ENCODE results near the gene SRSF9.

The SRSF9 gene

DNA sequence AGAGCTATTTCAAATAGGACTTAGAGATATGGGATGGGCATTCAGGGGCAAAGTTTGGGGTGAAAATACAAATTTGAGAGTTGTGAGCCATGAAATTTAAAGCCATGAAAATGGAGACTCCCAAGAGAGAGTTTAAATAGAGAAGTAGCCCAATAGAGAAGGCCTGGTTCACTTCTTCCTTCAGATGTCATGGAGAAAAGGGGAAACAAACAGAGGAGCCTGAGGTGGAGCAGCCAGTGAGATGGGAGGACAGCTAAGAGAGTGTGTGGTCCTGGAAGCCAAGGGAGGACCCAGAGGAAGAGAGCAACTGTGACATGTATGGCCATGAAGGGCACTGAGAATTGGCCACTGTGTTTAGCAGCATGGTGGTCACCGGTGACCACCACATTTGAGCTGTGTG, 14.1 kb upstream of the SRSF9 start:
- no peak for DNase-seq (ENCODE audit: low read depth in 1 of 2, low spot score in 1 of 2)

DNA sequence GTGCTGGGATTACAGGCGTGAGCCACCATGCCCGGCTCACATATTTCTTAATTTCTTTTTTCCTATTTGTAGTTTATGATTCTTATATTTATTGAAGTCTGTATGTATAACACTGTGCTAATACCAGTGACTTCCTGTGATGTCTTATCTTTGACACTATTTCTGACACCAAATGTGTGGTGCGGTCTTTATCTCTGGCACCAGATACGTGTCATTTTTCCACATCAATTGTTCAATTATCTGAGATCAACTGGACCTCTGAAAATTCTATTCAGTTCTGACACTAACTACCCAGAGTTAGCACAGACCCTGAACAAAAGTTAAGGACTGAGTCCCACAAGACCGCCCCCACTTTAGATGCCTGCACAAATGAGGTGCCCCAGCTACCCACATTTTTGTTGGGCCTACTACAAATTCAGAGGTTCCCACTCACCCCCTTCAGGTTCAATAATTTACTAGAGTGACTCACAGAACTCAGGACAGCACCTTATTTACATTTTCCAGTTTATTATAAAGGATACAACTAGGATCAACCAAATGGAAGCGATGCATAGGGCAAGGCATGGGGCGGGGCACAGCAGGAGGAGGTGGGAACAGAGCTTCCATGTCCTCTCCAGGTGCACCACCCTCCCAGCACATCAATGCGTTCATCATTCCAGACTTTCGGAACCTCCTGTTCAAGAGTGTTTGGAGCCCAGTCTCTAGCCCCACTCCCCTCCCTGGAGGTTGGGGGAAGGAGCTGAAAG, 11.6 kb upstream of the SRSF9 start:
- DNase-seq (ENCODE audit: low read depth in 1 of 2, low spot score in 1 of 2), result no peak

DNA sequence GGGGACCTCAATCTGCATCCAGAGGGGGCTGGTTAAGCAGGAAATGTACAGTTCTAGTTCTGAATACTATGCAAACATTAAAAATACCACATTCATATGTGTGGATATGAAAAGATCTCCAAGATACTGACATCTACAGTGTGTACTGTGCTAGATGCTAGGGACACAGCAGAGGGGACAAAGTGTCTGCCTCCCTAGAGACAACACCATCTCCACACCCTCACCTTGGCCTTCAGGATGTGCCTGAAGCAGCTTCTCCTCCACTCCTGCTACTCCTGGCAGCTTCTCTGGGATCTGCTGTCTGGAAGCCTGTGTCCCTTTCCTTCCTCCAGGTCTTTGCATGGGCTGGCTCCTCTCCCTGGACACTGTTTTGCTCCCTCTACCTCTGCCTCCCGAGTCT, 10.7 kb upstream of the SRSF9 start:
- no peak for DNase-seq (ENCODE audit: low read depth in 1 of 2, low spot score in 1 of 2)

GRCh38 chr12:120479458-120479857, 9.9 kb upstream of the SRSF9 start:
- no peak for DNase-seq (ENCODE audit: low read depth in 1 of 2, low spot score in 1 of 2)

DNA sequence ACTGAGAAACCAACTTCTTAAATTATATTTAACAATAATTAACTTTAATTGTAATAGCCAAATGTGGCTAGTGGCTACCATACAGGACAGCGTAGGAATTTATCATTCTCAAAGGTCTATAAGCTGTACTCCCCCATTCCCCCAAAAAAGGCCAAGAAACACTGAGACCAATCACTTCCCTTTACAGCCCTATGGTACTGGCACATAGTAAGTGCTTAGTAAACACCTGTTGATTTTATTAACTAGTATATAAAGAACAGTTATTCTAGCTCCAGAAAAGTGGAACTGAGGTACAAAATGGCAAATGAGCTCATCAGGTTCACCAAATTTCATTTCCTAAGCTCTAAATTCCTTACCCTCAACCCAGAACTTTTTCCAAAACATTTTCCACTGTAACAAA, 6.1 kb upstream of the SRSF9 start:
- no peak for DNase-seq (ENCODE audit: low read depth in 1 of 2, low spot score in 1 of 2)

GRCh38 chr12:120474616-120474960, 5.0 kb upstream of the SRSF9 start:
- DNase-seq (ENCODE audit: low read depth in 1 of 2, low spot score in 1 of 2), result no peak

DNA sequence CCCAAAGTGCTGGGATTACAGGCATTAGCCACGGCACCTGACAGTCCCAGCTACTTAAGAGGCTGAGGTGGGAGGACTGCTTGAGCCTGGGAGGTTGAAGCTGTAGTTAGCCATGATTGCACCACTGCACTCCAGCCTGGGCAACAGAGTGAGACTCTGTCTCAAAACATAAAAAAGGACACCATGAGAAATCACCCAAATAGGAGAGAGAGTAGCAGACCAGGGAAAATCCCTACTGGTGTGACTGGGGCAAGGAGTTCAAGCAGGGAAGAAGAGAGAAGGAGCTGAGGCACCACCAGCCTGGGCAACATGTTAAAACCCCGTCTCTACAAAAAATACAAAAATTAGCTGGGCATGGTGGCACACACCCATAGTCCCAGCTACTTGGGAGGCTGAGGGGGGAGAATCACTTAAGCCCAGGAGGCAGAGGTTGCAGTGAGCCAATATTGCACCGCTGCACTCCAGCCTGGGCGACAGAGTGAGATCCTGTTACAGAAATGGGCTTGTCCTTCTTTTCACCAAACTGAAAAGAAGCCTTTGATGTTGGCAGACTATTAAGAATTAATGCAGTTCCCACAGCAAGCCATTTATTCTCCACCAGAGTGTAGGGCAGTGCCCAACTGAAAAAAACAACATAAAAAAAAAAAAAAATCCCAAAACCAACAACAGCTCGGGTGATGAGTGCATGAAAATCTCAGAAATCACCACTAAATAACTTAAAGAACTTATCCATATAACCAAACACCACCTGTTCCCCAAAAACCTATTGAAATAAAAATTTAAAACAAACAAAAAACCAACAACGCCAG, 4.5 kb upstream of the SRSF9 start:
- no peak for DNase-seq (ENCODE audit: low read depth in 1 of 2, low spot score in 1 of 2)

DNA sequence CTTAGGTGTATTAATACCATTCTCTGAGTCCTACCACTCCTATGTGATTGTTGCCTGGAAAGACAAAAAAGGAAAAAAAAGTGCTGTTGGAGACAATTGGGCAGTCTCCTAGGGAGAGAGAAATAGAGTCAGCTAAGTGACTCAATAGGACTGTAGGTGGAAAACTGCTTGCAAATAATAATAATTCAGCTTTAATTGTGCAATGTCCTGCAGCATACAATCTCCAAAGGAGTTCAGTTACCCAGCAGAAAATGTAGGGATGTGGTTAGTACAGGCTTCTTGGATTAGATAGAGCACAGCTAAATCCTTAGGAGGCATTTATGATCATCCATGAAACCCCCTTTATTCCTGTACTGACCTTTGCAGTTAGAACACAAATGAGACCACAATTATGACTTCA, 3.0 kb upstream of the SRSF9 start:
- DNase-seq (ENCODE audit: low read depth in 1 of 2, low spot score in 1 of 2), result no peak

GRCh38 chr12:120470150-120470784, 719 bp upstream of the SRSF9 start:
- DNase-seq (ENCODE audit: low read depth in 1 of 2, low spot score in 1 of 2), result no peak

DNA sequence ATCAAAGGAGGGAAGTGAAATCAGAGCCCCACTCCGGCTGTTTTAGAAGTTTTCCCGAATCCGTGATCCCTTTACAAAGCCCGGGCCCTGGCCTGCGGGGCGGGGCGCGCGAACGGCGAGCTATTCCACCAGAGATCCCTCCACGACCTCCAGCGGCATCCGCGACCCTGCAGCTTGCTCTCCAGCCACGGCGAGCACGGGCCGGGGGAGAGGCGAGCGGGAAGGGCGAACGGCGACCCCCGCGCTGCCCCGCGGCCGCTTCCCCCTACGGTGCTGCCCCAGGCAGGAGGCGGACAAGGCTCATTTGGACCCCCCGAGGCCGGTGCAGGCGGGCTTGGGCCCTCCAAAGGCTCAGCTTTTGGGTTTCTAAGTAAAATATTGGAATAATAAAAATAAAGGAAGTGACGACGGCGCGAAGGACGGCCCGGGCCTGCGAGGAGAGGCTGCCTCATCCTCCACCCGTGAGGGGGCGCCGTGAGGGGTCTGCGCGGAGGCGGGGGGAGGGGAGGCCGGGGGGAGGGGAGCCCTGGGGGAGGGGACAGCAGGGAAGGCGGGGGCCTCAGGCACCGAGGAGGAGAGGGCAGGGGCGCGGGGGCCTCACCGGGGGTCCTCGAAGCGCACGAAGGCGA, 613 bp downstream of the SRSF9 start:
- peak in 1 of 2 donors; percentile 28 for DNase-seq (ENCODE audit: low read depth in 1 of 2, low spot score in 1 of 2)

DNA sequence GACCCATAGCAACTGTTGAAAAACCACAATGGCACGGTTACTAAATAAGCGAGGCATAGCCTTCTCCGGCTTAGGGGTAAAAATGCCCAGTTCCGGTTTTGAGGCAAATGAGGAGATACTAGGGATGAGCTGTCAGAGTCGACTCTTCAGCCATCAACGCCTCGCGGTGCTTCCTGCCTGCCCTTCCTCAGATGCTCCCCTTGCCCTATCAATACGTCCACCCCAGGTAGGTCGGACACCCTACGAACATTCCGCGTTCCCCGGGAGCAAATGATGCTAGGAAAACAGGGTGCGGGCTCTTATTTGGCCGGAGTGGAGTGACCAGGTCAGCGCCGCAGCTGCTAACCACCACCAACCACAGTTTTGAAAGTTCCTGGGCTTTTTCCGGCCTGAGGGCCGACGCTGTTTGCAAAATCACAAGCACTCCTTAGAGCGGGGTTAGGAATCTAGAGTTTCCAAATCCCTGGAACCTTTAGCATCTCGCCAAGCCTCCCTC, 1.2 kb downstream of the SRSF9 start:
- DNase-seq (ENCODE audit: low read depth in 1 of 2, low spot score in 1 of 2), result no peak

DNA sequence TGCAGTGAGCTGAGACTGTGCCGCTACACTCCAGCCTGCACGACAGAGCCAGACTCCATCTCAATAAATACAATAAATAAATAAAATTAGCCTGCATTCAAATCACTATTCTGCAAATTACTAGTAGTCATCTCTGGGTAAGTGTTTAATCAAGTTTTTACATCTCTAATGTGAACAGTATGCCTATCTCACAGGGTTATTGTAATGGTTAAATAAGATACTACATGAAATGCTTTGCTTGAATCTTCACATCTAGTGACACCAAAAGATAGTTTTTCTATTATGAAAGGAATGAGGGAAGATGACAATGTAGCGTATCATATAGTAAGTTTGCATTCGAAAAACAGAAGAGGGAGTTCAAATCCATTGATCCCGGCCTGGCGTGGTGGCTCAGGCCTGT, 2.1 kb downstream of the SRSF9 start:
- no peak for DNase-seq (ENCODE audit: low read depth in 1 of 2, low spot score in 1 of 2)

GRCh38 chr12:120466560-120467315, 2.8 kb downstream of the SRSF9 start:
- DNase-seq (ENCODE audit: low read depth in 1 of 2, low spot score in 1 of 2), result peak in 1 of 2 donors; percentile 11

- DNase-seq (ENCODE audit: low read depth in 1 of 2, low spot score in 1 of 2), result no peak
These were observed 3.8 kb downstream of the SRSF9 start for GRCh38 chr12:120465756-120466155.

DNA sequence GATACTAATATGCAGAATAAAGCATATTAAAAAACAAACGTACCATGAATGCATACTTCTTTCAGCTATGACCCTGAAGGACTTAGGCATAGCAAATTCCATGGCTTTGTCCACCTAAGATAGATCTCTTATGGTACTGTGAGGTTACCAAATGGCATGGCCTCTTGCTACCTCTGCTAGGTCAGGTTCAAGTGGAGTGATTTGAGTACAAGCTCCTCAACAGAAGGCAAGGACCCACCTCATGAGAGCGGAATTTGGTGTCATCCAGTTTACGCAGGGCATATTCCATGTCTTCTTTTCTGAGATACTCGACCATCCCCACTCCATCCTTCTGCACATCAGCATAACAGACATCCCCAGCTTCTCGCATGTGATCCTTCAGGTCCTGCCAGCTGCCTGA, 5.8 kb downstream of the SRSF9 start:
- no peak for DNase-seq (ENCODE audit: low read depth in 1 of 2, low spot score in 1 of 2)

DNA sequence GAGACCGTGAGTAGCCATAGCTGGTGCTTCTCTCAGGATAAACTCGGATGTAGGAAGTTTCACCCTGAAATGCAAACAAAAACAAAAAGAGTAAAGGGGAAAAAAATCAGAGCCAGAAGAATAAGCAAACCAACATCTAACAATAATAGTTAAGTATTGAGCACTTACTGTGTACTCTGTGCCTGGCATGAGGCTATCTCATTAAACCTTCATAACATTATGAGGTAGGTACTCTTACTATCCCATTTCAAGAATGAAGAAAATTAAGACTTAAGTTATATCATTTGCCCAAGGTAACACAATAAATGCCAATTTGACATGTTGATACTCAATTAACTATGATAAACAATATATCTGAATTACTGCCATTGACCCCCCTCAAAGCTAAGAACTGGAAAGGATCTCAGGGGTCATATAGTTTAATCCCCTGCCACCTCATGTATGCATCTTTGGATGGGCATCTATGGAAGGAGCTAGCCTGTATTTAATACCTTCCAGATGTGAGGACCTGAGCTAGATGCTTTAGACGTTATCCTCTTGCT, 7.4 kb downstream of the SRSF9 start:
- DNase-seq (ENCODE audit: low read depth in 1 of 2, low spot score in 1 of 2), result no peak

DNA sequence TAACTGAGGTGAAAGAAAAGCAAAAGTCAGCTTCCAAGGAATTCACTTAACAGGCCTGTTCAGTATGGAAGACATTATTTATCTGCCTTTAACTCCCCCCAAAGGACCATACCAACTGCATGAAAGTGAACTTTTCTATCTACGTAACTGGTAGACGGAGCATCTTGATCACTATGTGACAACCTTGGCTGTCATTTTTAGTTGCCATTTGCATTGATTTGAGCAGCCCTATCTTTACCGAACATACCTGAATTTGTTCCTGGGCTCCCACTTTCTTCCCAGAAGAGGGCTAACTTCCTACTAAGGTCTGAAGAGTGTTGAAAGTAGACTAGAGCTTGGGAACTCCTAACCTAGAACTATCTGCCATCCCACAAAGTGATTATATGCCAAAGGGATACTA, 9.4 kb downstream of the SRSF9 start:
- no peak for DNase-seq (ENCODE audit: low read depth in 1 of 2, low spot score in 1 of 2)

DNA sequence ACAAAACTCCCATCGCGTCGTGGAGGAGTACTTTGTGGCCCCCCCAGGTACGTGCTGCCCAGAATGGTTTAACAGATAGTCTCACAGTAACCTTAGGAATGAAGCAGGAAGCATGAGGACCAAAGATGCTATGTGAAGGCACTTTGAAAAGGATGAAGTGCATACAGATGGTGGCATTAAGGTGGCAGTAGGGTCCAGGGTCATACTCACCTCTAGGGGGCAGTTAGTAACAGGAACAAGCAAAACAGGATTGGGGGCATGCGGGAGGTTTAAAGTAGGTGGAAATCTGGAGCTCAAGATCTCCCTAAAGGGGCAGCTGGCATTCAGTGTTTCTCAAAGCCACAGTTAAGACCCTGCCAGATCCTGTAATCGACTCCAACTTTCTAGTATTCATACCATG, 12.4 kb downstream of the SRSF9 start:
- no peak for DNase-seq (ENCODE audit: low read depth in 1 of 2, low spot score in 1 of 2)

GRCh38 chr12:120455302-120455701, 14.2 kb downstream of the SRSF9 start:
- DNase-seq (ENCODE audit: low read depth in 1 of 2, low spot score in 1 of 2), result no peak

DNA sequence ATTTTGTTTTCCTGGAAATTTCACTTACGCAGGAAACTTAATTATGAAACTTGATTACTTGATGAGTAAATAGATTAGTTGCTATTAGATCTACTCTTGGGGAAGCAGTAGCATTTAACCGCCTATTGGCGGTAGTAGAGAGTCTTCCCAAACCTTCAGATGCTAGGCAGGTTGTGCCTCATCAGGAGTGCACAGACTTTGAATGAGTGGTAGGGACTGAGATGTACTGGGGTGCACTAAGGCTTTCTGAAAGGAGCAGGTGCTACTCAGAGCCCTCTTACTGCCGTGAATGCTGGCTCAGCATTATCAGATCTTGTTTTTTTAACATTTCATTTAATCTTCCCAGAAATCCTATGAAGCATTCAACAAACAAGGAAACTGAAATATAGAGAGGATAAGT, 15.6 kb downstream of the SRSF9 start:
- no peak for DNase-seq (ENCODE audit: low read depth in 1 of 2, low spot score in 1 of 2)
